B cell (primary cell): ENCODE data around the gene STH.

Source experiments
- CTCF ChIP-seq: fragments of 200-600 bp; IDR thresholded peaks from one replicate; pipeline ENCODE4 v1.8.0; 2022; ENCODE audit warnings: antibody characterized with exemption, mild to moderate bottlenecking
- EZH2 ChIP-seq: IDR thresholded peaks from 2 replicates; pipeline ENCODE4 v1.6.1; 2012; ENCODE audit warnings: borderline replicate concordance, low read depth, mild to moderate bottlenecking, moderate library complexity, low read length; ENCODE audit not compliant: insufficient read depth, poor library complexity, severe bottlenecking

GRCh38 chr17:45976391-45976754 is 22.7 kb upstream of the STH start:
- no peak for TF ChIP-seq CTCF
- TF ChIP-seq EZH2 = no peak
